OCI-LY7 (cell line): ENCODE data around the gene PCDHGC4.

Source experiments
- EZH2phosphoT487 ChIP-seq: fragments of 200-600 bp; sonication (generic); IDR thresholded peaks from 2 replicates; pipeline ENCODE4 v1.6.1; 2018; ENCODE audit warnings: low read depth, borderline replicate concordance, mild to moderate bottlenecking, mixed run types, antibody characterized with exemption, low read length, moderate library complexity, mixed read lengths
- TF ChIP-seq, protein P1 (sequence below): fragments of 200-600 bp; sonication (generic); conservative IDR thresholded peaks from 2 replicates; pipeline ENCODE4 v1.5.1; 2014; ENCODE audit warnings: mild to moderate bottlenecking, antibody characterized with exemption, low read length, moderate library complexity, mixed read lengths

DNA sequence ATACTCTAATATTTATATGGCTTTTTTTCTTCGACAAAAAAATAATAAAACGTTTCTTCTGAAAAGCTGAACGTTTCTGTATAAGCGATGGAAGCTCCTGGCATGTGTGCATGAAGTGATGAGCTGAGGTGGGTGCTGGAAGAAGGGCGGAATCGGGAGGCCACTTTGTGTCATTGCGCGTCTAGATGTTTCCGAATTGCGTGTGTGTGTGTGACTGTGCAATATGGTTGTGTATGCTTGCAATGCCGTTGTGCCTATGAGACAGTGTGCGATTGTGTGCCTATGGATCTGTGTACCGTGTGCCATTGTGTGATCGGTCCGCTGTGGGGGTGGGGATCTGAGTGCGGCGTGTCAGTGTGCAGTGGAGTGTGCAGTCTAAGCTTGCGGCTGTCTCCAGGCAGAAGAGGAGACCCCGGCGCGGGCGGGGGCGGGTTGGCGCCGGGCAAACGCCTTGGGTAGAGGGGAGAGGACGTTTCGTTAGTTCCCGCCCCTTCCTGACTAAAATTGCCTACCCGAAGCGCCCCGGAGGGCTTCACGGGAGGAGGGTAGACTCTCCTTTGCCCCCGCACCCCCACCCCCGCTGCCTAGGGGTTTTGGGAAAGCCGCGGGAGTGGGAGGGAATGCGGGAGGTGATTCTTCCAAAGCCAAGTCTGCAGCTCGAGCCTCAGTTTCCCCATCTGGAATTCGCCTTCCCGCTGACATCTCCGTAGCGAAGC lies 28.2 kb downstream of the PCDHGC4 start:
- no peak for TF ChIP-seq EZH2phosphoT487
- TF ChIP-seq, protein P1, sequence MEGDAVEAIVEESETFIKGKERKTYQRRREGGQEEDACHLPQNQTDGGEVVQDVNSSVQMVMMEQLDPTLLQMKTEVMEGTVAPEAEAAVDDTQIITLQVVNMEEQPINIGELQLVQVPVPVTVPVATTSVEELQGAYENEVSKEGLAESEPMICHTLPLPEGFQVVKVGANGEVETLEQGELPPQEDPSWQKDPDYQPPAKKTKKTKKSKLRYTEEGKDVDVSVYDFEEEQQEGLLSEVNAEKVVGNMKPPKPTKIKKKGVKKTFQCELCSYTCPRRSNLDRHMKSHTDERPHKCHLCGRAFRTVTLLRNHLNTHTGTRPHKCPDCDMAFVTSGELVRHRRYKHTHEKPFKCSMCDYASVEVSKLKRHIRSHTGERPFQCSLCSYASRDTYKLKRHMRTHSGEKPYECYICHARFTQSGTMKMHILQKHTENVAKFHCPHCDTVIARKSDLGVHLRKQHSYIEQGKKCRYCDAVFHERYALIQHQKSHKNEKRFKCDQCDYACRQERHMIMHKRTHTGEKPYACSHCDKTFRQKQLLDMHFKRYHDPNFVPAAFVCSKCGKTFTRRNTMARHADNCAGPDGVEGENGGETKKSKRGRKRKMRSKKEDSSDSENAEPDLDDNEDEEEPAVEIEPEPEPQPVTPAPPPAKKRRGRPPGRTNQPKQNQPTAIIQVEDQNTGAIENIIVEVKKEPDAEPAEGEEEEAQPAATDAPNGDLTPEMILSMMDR = no peak
